ENCODE data around the gene ITGA7. TPM values are rescaled to one million over a fixed set of nuclear protein-coding genes. Genes with fewer than 3 reads are reported as not detected.
A peak's percentile ranks its signal among the peaks of the same experiment; 100 is the strongest.
"Not testable (repeated sequence)": the region's sequence is repeated elsewhere in the genome, so short reads cannot be mapped to it uniquely, and the experiment has no call there.

The ITGA7 gene
- total RNA-seq, 2 donors from 2014 or later = 6.6 to 8.9 TPM

GRCh38 chr12:55659486-55660385 is 48.0 kb downstream of the ITGA7 start:
- H3K36me3 Mint-ChIP-seq (ENCODE audit: insufficient read depth in 2 of 2) = no peaks in the 10 kb centered on the region
- DNase-seq = no peak

GRCh38 chr12:55658635-55659391 is 48.9 kb downstream of the ITGA7 start:
- Mint-ChIP-seq H3K9me3 (no peaks in the 10 kb centered on the region), H3K27ac (no peak overlapping the region), H3K36me3 (ENCODE audit: insufficient read depth in 2 of 2) (no peaks in the 10 kb centered on the region), H3K27me3 (ENCODE audit: low read depth) (peaks cover 9% of the 10 kb centered on the region), H3K4me1 (ENCODE audit: low read depth) (no peaks in the 10 kb centered on the region), H3K4me3 (no peak overlapping the region)
- ATAC-seq (replicated peaks in 1 of 2) (no peak), DNase-seq (no peak)

More at GRCh38 chr12:55659486-55660385, 48.0 kb downstream of the ITGA7 start:
- no peaks in the 10 kb centered on the region for H3K4me1 Mint-ChIP-seq (ENCODE audit: low read depth)
- H3K27me3 Mint-ChIP-seq (ENCODE audit: low read depth) = peaks cover 9% of the 10 kb centered on the region
- H3K4me3 Mint-ChIP-seq = no peak overlapping the region
- peak in 1 of 2 donors; percentile 53 for ATAC-seq (replicated peaks in 1 of 2)
- H3K9me3 Mint-ChIP-seq = no peaks in the 10 kb centered on the region
- H3K27ac Mint-ChIP-seq = no peak overlapping the region

- Mint-ChIP-seq H3K27ac (no peak overlapping the region), H3K36me3 (ENCODE audit: insufficient read depth in 2 of 2) (no peaks in the 10 kb centered on the region), H3K27me3 (ENCODE audit: low read depth) (peaks cover 9% of the 10 kb centered on the region), H3K9me3 (no peaks in the 10 kb centered on the region), H3K4me1 (ENCODE audit: low read depth) (peaks cover 2% of the 10 kb centered on the region), H3K4me3 (no peak overlapping the region)
- DNase-seq (no peak), ATAC-seq (replicated peaks in 1 of 2) (no peak)
Measured at GRCh38 chr12:55658212-55658611, 49.5 kb downstream of the ITGA7 start.

- Mint-ChIP-seq H3K27me3 (ENCODE audit: low read depth) (peaks cover 9% of the 10 kb centered on the region), H3K27ac (no peak overlapping the region), H3K36me3 (ENCODE audit: insufficient read depth in 2 of 2) (peaks cover 0 to 2% of the 10 kb centered on the region in 2 donors), H3K9me3 (peaks cover 0 to 3% of the 10 kb centered on the region in 2 donors), H3K4me3 (no peak overlapping the region), H3K4me1 (ENCODE audit: low read depth) (peaks cover 11% of the 10 kb centered on the region)
- ATAC-seq (replicated peaks in 1 of 2) = no peak
- DNase-seq = no peak
Measured at GRCh38 chr12:55657212-55657611, 50.5 kb downstream of the ITGA7 start.

GRCh38 chr12:55654511-55655214 is 53.0 kb downstream of the ITGA7 start:
- Mint-ChIP-seq H3K4me3 (no peak overlapping the region), H3K27me3 (ENCODE audit: low read depth) (no peaks in the 10 kb centered on the region), H3K27ac (no peak overlapping the region), H3K36me3 (ENCODE audit: insufficient read depth in 2 of 2) (peaks cover 10 to 12% of the 10 kb centered on the region in 2 donors), H3K4me1 (ENCODE audit: low read depth) (peaks cover 28% of the 10 kb centered on the region), H3K9me3 (peaks cover 7 to 8% of the 10 kb centered on the region in 2 donors)
- DNase-seq (no peak), ATAC-seq (replicated peaks in 1 of 2) (no peak)

GRCh38 chr12:55653031-55653430 is 54.7 kb downstream of the ITGA7 start:
- peaks cover 12 to 20% of the 10 kb centered on the region in 2 donors for H3K36me3 Mint-ChIP-seq (ENCODE audit: insufficient read depth in 2 of 2)
- peaks cover 28% of the 10 kb centered on the region for H3K4me1 Mint-ChIP-seq (ENCODE audit: low read depth)
- H3K9me3 Mint-ChIP-seq = peaks cover 9 to 12% of the 10 kb centered on the region in 2 donors
- no peak overlapping the region for H3K27ac Mint-ChIP-seq
- no peaks in the 10 kb centered on the region for H3K27me3 Mint-ChIP-seq (ENCODE audit: low read depth)
- ATAC-seq (replicated peaks in 1 of 2) (no peak), DNase-seq (no peak)
- H3K4me3 Mint-ChIP-seq = no peak overlapping the region

GRCh38 chr12:55652352-55652751 is 55.4 kb downstream of the ITGA7 start:
- H3K4me3 Mint-ChIP-seq = no peak overlapping the region
- ATAC-seq (replicated peaks in 1 of 2) (peak; percentile 92), DNase-seq (peak in 1 of 2 donors; percentile 30)
- peaks cover 10 to 12% of the 10 kb centered on the region in 2 donors for H3K9me3 Mint-ChIP-seq
- H3K27ac Mint-ChIP-seq = no peak overlapping the region
- peaks cover 12 to 21% of the 10 kb centered on the region in 2 donors for H3K36me3 Mint-ChIP-seq (ENCODE audit: insufficient read depth in 2 of 2)
- peaks cover 28% of the 10 kb centered on the region for H3K4me1 Mint-ChIP-seq (ENCODE audit: low read depth)
- no peaks in the 10 kb centered on the region for H3K27me3 Mint-ChIP-seq (ENCODE audit: low read depth)

GRCh38 chr12:55651299-55651683 is 56.4 kb downstream of the ITGA7 start:
- peaks cover 12 to 13% of the 10 kb centered on the region in 2 donors for H3K9me3 Mint-ChIP-seq
- H3K36me3 Mint-ChIP-seq (ENCODE audit: insufficient read depth in 2 of 2) = peaks cover 12 to 24% of the 10 kb centered on the region in 2 donors
- DNase-seq (no peak), ATAC-seq (replicated peaks in 1 of 2) (no peak)
- no peak overlapping the region for H3K4me3 Mint-ChIP-seq
- H3K4me1 Mint-ChIP-seq (ENCODE audit: low read depth) = peaks cover 36% of the 10 kb centered on the region
- H3K27me3 Mint-ChIP-seq (ENCODE audit: low read depth) = no peaks in the 10 kb centered on the region
- no peak overlapping the region for H3K27ac Mint-ChIP-seq

- peaks cover 12 to 13% of the 10 kb centered on the region in 2 donors for H3K9me3 Mint-ChIP-seq
- not testable (repeated sequence) for DNase-seq; H3K27me3 Mint-ChIP-seq (ENCODE audit: low read depth); H3K27ac Mint-ChIP-seq; H3K4me3 Mint-ChIP-seq; ATAC-seq (replicated peaks in 1 of 2)
- peaks cover 12 to 24% of the 10 kb centered on the region in 2 donors for H3K36me3 Mint-ChIP-seq (ENCODE audit: insufficient read depth in 2 of 2)
- peaks cover 42% of the 10 kb centered on the region for H3K4me1 Mint-ChIP-seq (ENCODE audit: low read depth)
Measured at GRCh38 chr12:55650620-55651298, 56.9 kb downstream of the ITGA7 start.

GRCh38 chr12:55647027-55647426 is 60.7 kb downstream of the ITGA7 start:
- ATAC-seq (replicated peaks in 1 of 2) = no peak
- Mint-ChIP-seq H3K27ac (no peak overlapping the region), H3K27me3 (ENCODE audit: low read depth) (no peaks in the 10 kb centered on the region), H3K4me3 (peak overlapping the region in 1 of 2 donors; percentile 2), H3K36me3 (ENCODE audit: insufficient read depth in 2 of 2) (peaks cover 10 to 26% of the 10 kb centered on the region in 2 donors), H3K4me1 (ENCODE audit: low read depth) (peaks cover 50% of the 10 kb centered on the region), H3K9me3 (peaks cover 10 to 11% of the 10 kb centered on the region in 2 donors)
- no peak for DNase-seq

- no peak for ATAC-seq (replicated peaks in 1 of 2)
- Mint-ChIP-seq H3K36me3 (ENCODE audit: insufficient read depth in 2 of 2) (peaks cover 1 to 14% of the 10 kb centered on the region in 2 donors), H3K4me3 (no peak overlapping the region), H3K9me3 (peaks cover 3 to 6% of the 10 kb centered on the region in 2 donors), H3K4me1 (ENCODE audit: low read depth) (peaks cover 36% of the 10 kb centered on the region), H3K27me3 (ENCODE audit: low read depth) (no peaks in the 10 kb centered on the region), H3K27ac (no peak overlapping the region)
- DNase-seq = no peak
Measured at GRCh38 chr12:55644591-55644990, 63.1 kb downstream of the ITGA7 start.

- DNase-seq = peak; percentile 20 to 35
- peaks cover 38% of the 10 kb centered on the region for H3K4me1 Mint-ChIP-seq (ENCODE audit: low read depth)
- no peak overlapping the region for H3K4me3 Mint-ChIP-seq
- H3K27ac Mint-ChIP-seq = no peak overlapping the region
- H3K9me3 Mint-ChIP-seq = peaks cover 0 to 4% of the 10 kb centered on the region in 2 donors
- peaks cover 13% of the 10 kb centered on the region for H3K27me3 Mint-ChIP-seq (ENCODE audit: low read depth)
- H3K36me3 Mint-ChIP-seq (ENCODE audit: insufficient read depth in 2 of 2) = peaks cover 0 to 6% of the 10 kb centered on the region in 2 donors
- ATAC-seq (replicated peaks in 1 of 2) = no peak
Measured at GRCh38 chr12:55642669-55643068, 65.0 kb downstream of the ITGA7 start.
